Panc1 (cell line): ENCODE results near the gene TFEB. TPM values are rescaled to one million over a fixed set of nuclear protein-coding genes. Genes with fewer than 3 reads are reported as not detected.

Source experiments
- ATAC-seq: fragments of 200-7000 bp; cut with Tn5 transposase; 2 replicates; pipeline ENCODE4 v1.9.1; 2020; ENCODE audit warnings: mild to moderate bottlenecking, moderate library complexity
- BruUV-seq: library from RNA; stranded (reverse); fragments of 400-500 nt; replicated peaks from 2 replicates; lab custom pipeline; 2021; lab: Mats Ljungman, UMichigan
- CTCF ChIA-PET: fragments of 300-600 bp; sonication (Branson Sonifier 250); formaldehyde crosslinking; loops from one replicate; lab custom pipeline; 2022; ENCODE audit warnings: antibody characterized with exemption; lab: Charles Lee
- POLR2A ChIA-PET: fragments of 300-600 bp; sonication (Branson Sonifier 250); formaldehyde crosslinking; loops from one replicate; lab custom pipeline; 2022; ENCODE audit warnings: antibody characterized with exemption; lab: Charles Lee
- DNase-seq: peaks from one replicate; pipeline ENCODE4 v3.0.0-alpha.2; 2010; ENCODE audit warnings: low read depth, low spot score
- H3K27ac ChIP-seq: 2 replicates; pipeline ENCODE4 v1.5.1; 2011; ENCODE audit warnings: mild to moderate bottlenecking, low read length, inconsistent platforms
- H3K27me3 ChIP-seq: fragments of 200-500 bp; sonication (Bioruptor generic); 2 replicates; pipeline ENCODE4 v1.6.0; 2014; ENCODE audit warnings: low read length, inconsistent platforms; ENCODE audit not compliant: control insufficient read depth, insufficient read depth
- H3K36me3 ChIP-seq: fragments of 200-500 bp; sonication (Bioruptor generic); 2 replicates; pipeline ENCODE4 v1.5.1; 2014; ENCODE audit warnings: inconsistent platforms, mild to moderate bottlenecking, low read length, moderate library complexity; ENCODE audit not compliant: control insufficient read depth, insufficient read depth
- H3K4me1 ChIP-seq: 2 replicates; pipeline ENCODE4 v1.5.1; 2011; ENCODE audit warnings: inconsistent platforms, mild to moderate bottlenecking, low read length, moderate library complexity; ENCODE audit not compliant: control insufficient read depth, insufficient read depth
- H3K4me3 ChIP-seq, 2 experiments: 2 replicates each; pipeline ENCODE4 v1.5.1; 2011 to 2012; ENCODE audit warnings: low read depth in 2 of 2, low read length in 2 of 2, mild to moderate bottlenecking in 2 of 2, inconsistent platforms in 1 of 2, moderate library complexity in 1 of 2
- H3K9me3 ChIP-seq: fragments of 200-500 bp; sonication (Bioruptor generic); 2 replicates; pipeline ENCODE4 v1.5.1; 2014; ENCODE audit warnings: low read depth, mild to moderate bottlenecking, inconsistent platforms, low read length, moderate library complexity; ENCODE audit not compliant: control insufficient read depth, insufficient read depth
- POLR2AphosphoS5 ChIP-seq: IDR thresholded peaks from 2 replicates; pipeline ENCODE4 v1.6.1; 2012; ENCODE audit warnings: mild to moderate bottlenecking, low read depth, low read length, moderate library complexity
- SIN3A ChIP-seq: IDR thresholded peaks from 2 replicates; pipeline ENCODE4 v1.6.1; 2012; ENCODE audit warnings: low read depth, mild to moderate bottlenecking, low read length, moderate library complexity, borderline replicate concordance; ENCODE audit not compliant: insufficient read depth
- TCF7L2 ChIP-seq: IDR thresholded peaks from 2 replicates; pipeline ENCODE4 v1.6.1; 2011; ENCODE audit warnings: mild to moderate bottlenecking, low read depth, low read length, inconsistent platforms
- in situ Hi-C: cut with HindIII; loops from 2 replicates; pipeline ENCODE4 v1.10.0; 2016; ENCODE audit warnings: low sequenced_read_pairs, low pct_unique_long_range_greater_than_20kb
- intact Hi-C: fragments of 100-400 bp; cut with micrococcal nuclease; formaldehyde crosslinking; loops from one replicate; pipeline ENCODE4 v1.10.0; 2022; ENCODE audit not compliant: unreplicated experiment
- total RNA-seq: library from RNA; stranded (reverse); gene quantifications from one replicate; pipeline ENCODE4 v1.2.1, GENCODE V29; 2021; ENCODE audit not compliant: unreplicated experiment
- TF ChIP-seq, protein P1 (sequence below): fragments of 450-650 bp; IDR thresholded peaks from 2 replicates; pipeline ENCODE4 v1.5.1; 2017; ENCODE audit warnings: mild to moderate bottlenecking
- TF ChIP-seq, protein P2 (sequence below), 2 experiments: IDR thresholded peaks; 2 replicates each; pipeline ENCODE4 v1.6.1; 2011 to 2012; ENCODE audit warnings: low read depth in 2 of 2, control low read depth in 1 of 2, low read length in 1 of 2, mild to moderate bottlenecking in 1 of 2, moderate library complexity in 1 of 2; ENCODE audit not compliant: insufficient read depth in 1 of 2

TFEB gene
- total RNA-seq, 1 experiment from 2014 or later: 13.3 TPM

DNA sequence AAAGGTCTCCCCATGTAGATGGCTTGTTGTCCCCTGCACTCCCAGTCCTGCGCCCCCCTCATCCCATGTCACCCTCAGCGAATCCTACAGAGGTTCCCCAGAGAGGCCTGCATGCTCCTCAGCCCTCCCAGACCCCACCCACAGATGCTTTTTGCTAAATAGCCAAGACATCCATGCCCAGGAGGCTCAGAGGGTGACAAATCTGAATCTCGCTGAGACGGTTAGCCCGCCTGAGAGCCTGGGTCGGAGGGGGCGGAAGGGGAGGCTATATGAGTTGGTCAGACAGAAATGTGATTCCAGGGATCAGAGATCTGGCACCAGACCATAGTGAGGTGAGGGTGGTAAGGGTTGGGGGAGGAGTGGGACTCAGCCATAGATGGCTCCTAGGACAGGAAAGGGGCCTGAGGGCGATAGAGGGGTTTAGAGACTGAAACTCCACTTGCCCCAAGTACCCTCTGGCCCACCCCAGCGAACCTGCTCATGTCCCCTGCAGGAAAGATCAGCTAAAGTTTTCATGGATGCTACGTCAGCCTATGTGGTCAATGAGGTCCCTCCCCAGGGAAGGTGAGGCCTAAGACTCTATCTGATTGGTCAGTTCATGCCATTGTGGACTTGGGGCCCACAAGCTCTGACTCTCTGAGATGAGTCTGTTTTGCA, 33.2 kb downstream of the TFEB start:
- Histone ChIP-seq H3K27ac (no peak overlapping the region), H3K4me3 (no peak overlapping the region), H3K36me3 (no peaks in the 10 kb centered on the region; the same call in 1 of the 2 replicates), H3K4me1 (peaks cover 3% of the 10 kb centered on the region), H3K9me3 (no peaks in the 10 kb centered on the region), H3K27me3 (no peaks in the 10 kb centered on the region)
- in situ Hi-C loops: no loop called here
- ATAC-seq (no peak), DNase-seq (no peak)
- no TSS peak for BruUV-seq
- ChIA-PET CTCF (no interaction called here), POLR2A (interaction anchor here (0.7 kb wide), 1 partner anchor 25 kb away, joined by 3 read pairs; no protein-coding TSS in a partner anchor)
- intact Hi-C loops: no loop called here
- TF ChIP-seq, protein P1, sequence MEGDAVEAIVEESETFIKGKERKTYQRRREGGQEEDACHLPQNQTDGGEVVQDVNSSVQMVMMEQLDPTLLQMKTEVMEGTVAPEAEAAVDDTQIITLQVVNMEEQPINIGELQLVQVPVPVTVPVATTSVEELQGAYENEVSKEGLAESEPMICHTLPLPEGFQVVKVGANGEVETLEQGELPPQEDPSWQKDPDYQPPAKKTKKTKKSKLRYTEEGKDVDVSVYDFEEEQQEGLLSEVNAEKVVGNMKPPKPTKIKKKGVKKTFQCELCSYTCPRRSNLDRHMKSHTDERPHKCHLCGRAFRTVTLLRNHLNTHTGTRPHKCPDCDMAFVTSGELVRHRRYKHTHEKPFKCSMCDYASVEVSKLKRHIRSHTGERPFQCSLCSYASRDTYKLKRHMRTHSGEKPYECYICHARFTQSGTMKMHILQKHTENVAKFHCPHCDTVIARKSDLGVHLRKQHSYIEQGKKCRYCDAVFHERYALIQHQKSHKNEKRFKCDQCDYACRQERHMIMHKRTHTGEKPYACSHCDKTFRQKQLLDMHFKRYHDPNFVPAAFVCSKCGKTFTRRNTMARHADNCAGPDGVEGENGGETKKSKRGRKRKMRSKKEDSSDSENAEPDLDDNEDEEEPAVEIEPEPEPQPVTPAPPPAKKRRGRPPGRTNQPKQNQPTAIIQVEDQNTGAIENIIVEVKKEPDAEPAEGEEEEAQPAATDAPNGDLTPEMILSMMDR: no peak
- TF ChIP-seq POLR2AphosphoS5 (no peak), TCF7L2 (no peak), SIN3A (no peak)
- TF ChIP-seq, protein P2, sequence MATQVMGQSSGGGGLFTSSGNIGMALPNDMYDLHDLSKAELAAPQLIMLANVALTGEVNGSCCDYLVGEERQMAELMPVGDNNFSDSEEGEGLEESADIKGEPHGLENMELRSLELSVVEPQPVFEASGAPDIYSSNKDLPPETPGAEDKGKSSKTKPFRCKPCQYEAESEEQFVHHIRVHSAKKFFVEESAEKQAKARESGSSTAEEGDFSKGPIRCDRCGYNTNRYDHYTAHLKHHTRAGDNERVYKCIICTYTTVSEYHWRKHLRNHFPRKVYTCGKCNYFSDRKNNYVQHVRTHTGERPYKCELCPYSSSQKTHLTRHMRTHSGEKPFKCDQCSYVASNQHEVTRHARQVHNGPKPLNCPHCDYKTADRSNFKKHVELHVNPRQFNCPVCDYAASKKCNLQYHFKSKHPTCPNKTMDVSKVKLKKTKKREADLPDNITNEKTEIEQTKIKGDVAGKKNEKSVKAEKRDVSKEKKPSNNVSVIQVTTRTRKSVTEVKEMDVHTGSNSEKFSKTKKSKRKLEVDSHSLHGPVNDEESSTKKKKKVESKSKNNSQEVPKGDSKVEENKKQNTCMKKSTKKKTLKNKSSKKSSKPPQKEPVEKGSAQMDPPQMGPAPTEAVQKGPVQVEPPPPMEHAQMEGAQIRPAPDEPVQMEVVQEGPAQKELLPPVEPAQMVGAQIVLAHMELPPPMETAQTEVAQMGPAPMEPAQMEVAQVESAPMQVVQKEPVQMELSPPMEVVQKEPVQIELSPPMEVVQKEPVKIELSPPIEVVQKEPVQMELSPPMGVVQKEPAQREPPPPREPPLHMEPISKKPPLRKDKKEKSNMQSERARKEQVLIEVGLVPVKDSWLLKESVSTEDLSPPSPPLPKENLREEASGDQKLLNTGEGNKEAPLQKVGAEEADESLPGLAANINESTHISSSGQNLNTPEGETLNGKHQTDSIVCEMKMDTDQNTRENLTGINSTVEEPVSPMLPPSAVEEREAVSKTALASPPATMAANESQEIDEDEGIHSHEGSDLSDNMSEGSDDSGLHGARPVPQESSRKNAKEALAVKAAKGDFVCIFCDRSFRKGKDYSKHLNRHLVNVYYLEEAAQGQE (IDR thresholded peaks at IDR 0.05; ENCODE audit: insufficient read depth in 1 of 2, low read depth in 2 of 2, low read length in 1 of 2): no peak

GRCh38 chr6:41700463-41701347, 34.7 kb downstream of the TFEB start:
- in situ Hi-C loops (no loop called here), intact Hi-C loops (no loop called here)
- ATAC-seq (no peak), DNase-seq (no peak)
- POLR2A ChIA-PET: no interaction called here
- no peaks in the 10 kb centered on the region for H3K4me1 ChIP-seq
- BruUV-seq: no TSS peak
- H3K27me3 ChIP-seq: no peaks in the 10 kb centered on the region
- CTCF ChIA-PET: interaction anchor here (0.6 to 1.2 kb wide), 2 partner anchors 33 to 79 kb away, joined by 3 to 6 read pairs; partner anchors contain the start of gene FRS3
- TF ChIP-seq SIN3A (no peak), POLR2AphosphoS5 (no peak), TCF7L2 (no peak)
- TF ChIP-seq, protein P2 (IDR thresholded peaks at IDR 0.05; ENCODE audit: insufficient read depth in 1 of 2, low read depth in 2 of 2, low read length in 1 of 2): no peak
- TF ChIP-seq, protein P1: no peak
- no peak overlapping the region for H3K4me3 ChIP-seq
- no peaks in the 10 kb centered on the region for H3K9me3 ChIP-seq
- no peaks in the 10 kb centered on the region; the same call in 1 of the 2 replicates for H3K36me3 ChIP-seq
- H3K27ac ChIP-seq: no peak overlapping the region
